Activated CD4-positive, alpha-beta T cell treated with anti-CD3 and anti-CD28 coated beads, Interleukin-2, amount 50 U/mL, for 1 hour (primary cell): ENCODE results near the gene TSSC4.

Experiments
- DNase-seq: peaks from one replicate; pipeline ENCODE4 v3.0.0-alpha.2; 2020

Gene TSSC4

GRCh38 chr11:2436013-2436520 is 35.5 kb downstream of the TSSC4 start:
- no peak for DNase-seq

DNA sequence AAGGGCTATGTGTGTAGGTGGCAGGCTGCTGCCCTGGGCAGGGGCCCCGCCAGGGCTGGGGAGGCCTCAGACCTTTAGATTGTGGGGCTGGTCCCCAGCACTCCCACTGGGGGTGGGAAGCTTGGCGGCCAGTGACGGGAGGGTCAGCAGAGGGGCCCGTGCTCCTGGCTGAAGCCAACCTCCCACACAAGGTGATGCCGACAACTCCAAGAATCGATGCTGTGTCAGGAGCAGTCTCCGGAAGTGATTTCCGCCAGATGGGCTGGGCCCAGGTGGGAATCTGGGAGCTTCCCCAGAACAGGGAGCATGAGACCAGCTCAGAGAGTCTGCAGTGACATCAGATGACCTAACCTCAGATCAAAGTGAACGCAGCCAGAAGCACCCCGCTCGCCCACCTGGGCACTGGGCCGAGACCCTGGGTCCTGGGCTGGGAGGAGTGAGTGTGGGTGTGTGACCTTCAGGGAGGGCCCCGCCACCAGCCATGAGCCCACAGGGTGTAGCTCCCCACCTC is 36.0 kb downstream of the TSSC4 start:
- DNase-seq, result no peak

- no peak for DNase-seq
Observed at GRCh38 chr11:2437516-2437915, 37.0 kb downstream of the TSSC4 start.

DNA sequence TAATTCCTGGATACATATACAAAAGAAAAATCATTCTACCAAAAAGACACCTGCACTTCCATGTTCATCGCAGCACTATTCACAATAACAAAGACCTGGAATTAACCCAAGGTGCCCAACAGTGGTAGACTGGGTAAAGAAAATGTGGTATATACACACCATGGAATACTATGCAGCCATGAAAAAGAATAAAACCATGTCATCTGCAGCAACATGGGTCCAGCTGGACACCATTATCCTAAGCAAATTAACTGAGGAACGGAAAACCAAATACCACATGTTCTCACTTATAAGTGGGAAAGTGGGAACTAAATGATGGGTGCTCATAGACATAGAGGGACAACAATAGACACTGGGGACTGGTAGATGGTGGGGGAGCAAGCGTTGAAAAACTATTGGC is 39.3 kb downstream of the TSSC4 start:
- DNase-seq, result no peak

- DNase-seq, result no peak
Observed at GRCh38 chr11:2440646-2441045, 40.1 kb downstream of the TSSC4 start.

DNA sequence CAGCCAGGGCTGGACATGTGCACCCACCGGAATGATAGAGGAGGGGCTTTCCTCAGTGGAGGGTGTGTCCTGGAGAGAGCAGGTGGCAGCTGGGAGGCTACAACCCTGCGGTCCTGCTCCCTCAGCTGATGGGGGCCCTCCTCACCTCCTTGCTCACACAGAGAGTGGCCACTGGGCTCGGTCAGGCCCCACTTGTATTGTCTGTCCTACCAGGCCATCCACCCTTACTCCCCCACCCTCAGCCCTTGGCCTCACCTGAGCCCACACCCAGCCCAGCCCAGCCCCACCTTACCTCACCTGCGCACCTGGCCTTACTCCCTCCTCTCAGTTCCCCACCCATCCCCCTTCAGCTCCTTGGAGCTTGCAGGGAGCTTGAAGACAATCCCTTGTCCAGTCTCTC is 40.6 kb downstream of the TSSC4 start:
- DNase-seq, result no peak

DNA sequence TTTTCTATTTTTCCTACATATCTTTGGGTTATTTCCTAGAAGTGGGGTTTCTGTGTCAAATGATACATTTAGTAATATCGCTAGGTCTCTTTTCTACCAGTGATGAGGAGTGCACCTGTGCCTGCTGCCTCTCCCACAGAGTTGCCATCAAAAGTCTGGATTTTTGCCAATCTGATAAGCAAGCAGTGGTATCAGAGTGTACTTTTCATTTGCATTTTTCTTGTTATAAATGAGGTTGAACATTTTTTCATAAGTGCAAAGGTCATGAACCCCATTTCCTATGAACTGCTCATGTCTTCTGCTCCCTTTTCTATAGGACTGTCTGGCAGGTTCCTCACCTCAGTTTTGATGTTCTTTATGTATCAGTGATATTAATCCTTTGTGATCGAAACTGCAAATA is 42.0 kb downstream of the TSSC4 start:
- DNase-seq, result no peak

GRCh38 chr11:2443406-2443805 is 42.9 kb downstream of the TSSC4 start:
- no peak for DNase-seq

- peak; percentile 79 for DNase-seq
Observed at GRCh38 chr11:2443881-2444820, 43.6 kb downstream of the TSSC4 start, which contains the start of gene TRPM5. Gene TRPM5, minus strand, starts transcription at chr11:2444514. Its CDS starts 21,478 bp downstream, at chr11:2423036.

DNA sequence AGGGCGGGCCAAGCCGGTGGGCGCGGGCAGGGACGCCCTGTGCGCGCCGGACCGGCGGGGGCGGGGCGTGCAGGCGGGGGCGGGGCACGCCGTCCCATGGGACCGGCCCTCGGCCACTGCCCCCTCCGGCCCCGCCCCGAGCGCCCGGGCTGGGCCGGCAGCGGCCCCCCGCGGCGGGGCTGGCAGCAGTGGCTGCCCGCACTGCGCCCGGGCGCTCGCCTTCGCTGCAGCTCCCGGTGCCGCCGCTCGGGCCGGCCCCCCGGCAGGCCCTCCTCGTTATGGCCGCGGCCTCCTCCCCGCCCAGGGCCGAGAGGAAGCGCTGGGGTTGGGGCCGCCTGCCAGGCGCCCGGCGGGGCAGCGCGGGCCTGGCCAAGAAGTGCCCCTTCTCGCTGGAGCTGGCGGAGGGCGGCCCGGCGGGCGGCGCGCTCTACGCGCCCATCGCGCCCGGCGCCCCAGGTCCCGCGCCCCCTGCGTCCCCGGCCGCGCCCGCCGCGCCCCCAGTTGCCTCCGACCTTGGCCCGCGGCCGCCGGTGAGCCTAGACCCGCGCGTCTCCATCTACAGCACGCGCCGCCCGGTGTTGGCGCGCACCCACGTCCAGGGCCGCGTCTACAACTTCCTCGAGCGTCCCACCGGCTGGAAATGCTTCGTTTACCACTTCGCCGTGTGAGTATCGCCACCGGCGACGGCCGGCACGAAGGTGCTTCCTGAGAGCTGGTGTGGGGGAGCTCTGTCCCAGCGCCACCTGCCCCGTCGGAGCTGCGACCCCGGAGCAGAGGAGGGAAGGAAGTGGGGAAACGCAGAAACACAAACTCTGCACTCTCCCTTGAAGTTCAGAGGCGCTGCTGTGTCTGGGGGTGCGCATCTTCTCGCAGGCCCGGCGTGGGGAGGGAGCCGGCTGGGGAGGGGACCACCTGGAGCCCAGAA is 44.5 kb downstream of the TSSC4 start, which contains the start of gene KCNQ1:
Gene KCNQ1 (plus strand): TSS at position 188 of the 925 bp plus-strand sequence. CDS start 91 bp downstream, at position 279.
- DNase-seq, result peak; percentile 27

- no peak for DNase-seq
Observed at GRCh38 chr11:2445746-2446551, 45.4 kb downstream of the TSSC4 start.

- DNase-seq, result no peak
Observed at GRCh38 chr11:2446590-2447252, 46.2 kb downstream of the TSSC4 start.

DNA sequence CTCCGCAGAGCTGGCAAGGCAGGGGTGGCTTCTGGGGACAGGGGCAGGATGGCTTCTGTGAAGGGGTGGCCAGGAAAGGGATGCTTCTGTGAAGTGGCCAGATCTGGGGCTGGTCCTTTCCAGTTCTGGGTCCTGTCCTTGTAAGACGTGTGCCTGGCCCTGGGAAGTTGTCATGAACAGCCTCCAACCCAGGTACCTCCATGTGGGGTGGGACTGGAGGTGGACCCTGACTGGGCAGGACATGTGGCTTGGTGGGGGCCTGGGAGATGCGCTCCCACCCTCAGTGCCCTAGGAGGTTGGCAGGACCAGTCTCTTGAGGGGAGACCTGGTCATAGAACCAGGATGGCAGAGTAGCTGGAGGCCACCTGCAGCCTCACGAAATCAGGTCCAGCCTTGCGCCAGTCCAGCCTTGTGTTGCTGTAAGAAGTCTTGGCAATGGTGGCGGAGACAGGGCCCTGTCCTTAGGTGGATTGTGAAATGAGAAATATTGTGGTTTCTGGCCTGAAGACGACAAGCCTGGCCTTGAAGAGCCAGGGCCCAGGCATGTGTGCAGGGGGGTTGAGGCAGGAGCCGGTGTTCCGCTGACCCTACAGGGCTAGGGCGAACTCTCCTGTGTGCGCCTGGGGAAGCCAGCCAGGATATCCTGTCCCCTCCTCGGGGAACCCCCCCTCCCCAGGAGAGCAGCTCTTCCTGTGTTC is 46.9 kb downstream of the TSSC4 start:
- no peak for DNase-seq

- DNase-seq, result no peak
Observed at GRCh38 chr11:2447951-2448650, 47.6 kb downstream of the TSSC4 start.

DNA sequence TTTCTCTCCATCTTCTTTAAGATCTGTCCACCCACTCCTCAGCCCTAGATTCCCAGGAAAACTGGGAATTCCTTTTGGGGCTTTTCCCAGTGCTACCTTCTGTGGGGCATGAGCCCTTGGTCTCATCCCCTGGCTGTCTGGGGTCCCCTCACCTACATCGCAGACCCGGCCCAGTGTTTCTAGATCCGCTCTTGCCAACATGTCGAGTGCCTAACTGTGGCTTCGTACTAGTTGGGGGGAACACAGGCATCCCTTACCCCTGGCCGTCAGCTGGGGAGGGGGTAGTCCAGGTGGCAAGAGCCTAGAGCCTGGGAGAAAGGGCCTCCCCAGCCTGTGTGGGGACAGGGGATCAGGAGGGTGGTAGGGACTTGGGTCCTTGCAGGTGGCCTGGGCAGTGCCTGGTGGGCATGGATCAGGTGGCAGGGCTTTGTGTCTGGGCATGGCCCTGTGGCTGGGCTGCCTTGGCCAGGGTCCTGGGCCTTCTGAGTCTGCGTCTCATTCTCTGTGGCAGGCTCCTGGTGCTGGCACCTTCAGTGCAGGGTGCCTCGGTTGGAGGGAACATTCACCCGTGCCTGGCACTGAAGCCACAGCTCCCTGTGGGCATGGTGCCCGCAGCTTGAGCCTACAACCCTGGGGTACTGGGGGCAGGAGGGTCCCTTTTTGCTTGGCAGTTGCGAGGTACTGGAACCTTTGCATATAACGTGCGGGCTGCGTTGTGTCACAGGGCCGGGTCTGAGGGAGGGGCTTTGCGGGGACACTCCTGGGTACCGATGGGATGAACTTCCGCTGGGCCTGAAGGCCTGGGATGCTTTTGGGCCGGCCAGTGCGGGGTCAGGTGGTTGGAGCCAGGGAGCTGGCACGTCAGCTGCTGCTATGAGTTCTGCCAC is 48.4 kb downstream of the TSSC4 start:
- DNase-seq, result no peak

GRCh38 chr11:2449548-2450320 is 49.2 kb downstream of the TSSC4 start:
- no peak for DNase-seq

- DNase-seq, result no peak
Observed at GRCh38 chr11:2450321-2451041, 49.9 kb downstream of the TSSC4 start.

DNA sequence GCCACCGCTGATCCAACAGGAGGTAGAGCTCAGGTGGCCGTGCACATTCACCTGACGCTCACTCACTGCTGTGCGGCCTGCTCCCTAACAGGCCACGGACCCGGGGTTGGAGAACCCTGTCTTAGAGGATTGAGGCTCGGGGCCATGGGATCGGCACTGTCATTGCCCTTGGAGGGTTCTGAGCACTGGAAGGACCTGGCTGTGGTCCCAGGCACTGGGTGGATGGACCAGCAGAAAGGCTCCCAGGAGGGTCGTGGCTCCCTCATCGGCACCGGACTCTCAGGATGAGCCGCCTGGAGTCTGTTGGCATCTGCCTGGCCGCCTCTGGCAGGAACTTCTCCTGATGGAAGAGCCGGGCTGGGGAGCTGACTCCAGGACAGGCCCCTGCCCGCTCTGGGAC is 50.8 kb downstream of the TSSC4 start:
- DNase-seq, result no peak
